Measurements from ENCODE around the gene MMP11. TPM values are rescaled to one million over a fixed set of nuclear protein-coding genes. Genes with fewer than 3 reads are reported as not detected.

The MMP11 gene
- total and polyA plus RNA-seq, 5 donors from 2014 or later, result 0.52 to 1.7 (median 1.0) TPM; not detected in 1

DNA sequence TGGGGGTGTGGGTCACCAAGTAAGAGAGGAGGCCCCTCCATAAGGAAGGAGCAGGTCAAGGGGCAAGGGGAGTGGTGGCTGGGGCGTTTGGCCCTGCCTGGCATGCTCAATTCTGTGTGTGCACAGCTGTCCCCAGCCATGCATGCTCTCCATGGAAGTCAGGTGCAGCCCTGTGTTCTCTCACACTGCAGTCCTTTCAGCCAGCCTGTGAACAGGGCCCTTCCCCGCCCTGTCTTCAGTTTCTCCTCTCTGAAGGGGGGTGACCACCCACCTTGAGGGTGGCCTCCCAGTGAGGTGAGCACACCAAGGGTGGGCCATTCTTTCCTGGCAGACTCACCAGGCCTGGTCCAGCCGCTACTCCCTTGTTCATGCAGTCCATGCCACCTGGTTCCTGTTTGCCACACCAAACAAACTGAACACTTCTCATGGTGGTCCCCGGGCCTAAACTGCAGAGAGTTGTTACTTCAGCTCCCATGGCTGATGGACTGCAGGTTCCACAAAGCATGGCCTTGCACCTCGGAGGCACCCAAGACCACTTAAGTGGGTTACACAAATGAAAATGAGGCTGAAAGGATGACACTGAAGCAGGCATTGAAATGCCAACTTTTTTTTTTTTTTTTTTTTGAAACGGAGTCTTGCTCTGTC lies 3.2 kb upstream of the MMP11 start:
- H3K36me3 Mint-ChIP-seq, result no peaks in the 10 kb centered on the region
- H3K27me3 Mint-ChIP-seq, result peaks cover 16% of the 10 kb centered on the region
- no peak for ATAC-seq (ENCODE audit: low read depth in 2 of 2)
- peaks cover 0 to 2% (median 0%) of the 10 kb centered on the region in 7 donors for H3K9me3 Mint-ChIP-seq
- Histone ChIP-seq H3K27ac (ENCODE audit: insufficient read depth, low read length, poor library complexity, severe bottlenecking) (no peak overlapping the region), H3K36me3 (ENCODE audit: control insufficient read depth, insufficient read depth, low read length) (no peaks in the 10 kb centered on the region), H3K9me3 (ENCODE audit: control insufficient read depth in 2 of 2, low read length in 2 of 2) (no peaks in the 10 kb centered on the region), H3K27me3 (ENCODE audit: control insufficient read depth, insufficient read depth, low read length) (no peaks in the 10 kb centered on the region), H3K4me1 (ENCODE audit: control insufficient read depth, insufficient read depth, low read length, poor library complexity, severe bottlenecking) (peaks cover 34% of the 10 kb centered on the region), H3K4me3 (ENCODE audit: low read depth, low read length) (no peak overlapping the region)
- peak overlapping the region; percentile 27 to 79 (median 54) for H3K4me3 Mint-ChIP-seq
- H3K27ac Mint-ChIP-seq, result peak overlapping the region in 1 of 3 donors; percentile 43
- no peak for DNase-seq
- peaks cover 5 to 37% (median 12%) of the 10 kb centered on the region in 4 donors for H3K4me1 Mint-ChIP-seq

DNA sequence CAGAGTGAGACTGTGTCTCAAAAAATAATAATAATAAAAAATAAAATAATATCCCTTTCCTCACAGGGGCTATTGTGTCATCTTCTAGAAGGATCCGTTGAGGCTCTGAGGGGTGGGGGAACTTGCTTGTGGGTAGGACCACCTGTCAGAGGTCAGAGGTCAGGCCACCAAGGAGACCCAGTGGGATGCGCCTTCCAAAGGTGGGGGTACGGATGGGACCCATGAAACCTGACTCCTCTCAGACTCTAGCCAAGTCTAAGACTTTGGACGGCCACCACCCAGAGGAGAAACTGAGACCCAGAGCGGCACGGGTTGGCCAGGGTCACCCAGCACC lies 367 bp upstream of the MMP11 start:
- Mint-ChIP-seq H3K9me3 (peaks cover 0 to 2% (median 0%) of the 10 kb centered on the region in 7 donors), H3K36me3 (no peaks in the 10 kb centered on the region), H3K4me1 (peaks cover 3 to 20% (median 11%) of the 10 kb centered on the region in 4 donors), H3K27ac (peak overlapping the region in 1 of 3 donors; percentile 82), H3K27me3 (peaks cover 16% of the 10 kb centered on the region), H3K4me3 (peak overlapping the region in 3 of 4 donors; percentile 41 to 76 (median 58))
- H3K27me3 ChIP-seq (ENCODE audit: control insufficient read depth, insufficient read depth, low read length), result no peaks in the 10 kb centered on the region
- DNase-seq, result no peak
- H3K4me1 ChIP-seq (ENCODE audit: control insufficient read depth, insufficient read depth, low read length, poor library complexity, severe bottlenecking), result peaks cover 26% of the 10 kb centered on the region
- no peak for ATAC-seq (ENCODE audit: low read depth in 2 of 2)
- no peaks in the 10 kb centered on the region for H3K36me3 ChIP-seq (ENCODE audit: control insufficient read depth, insufficient read depth, low read length)
- no peak overlapping the region for H3K27ac ChIP-seq (ENCODE audit: insufficient read depth, low read length, poor library complexity, severe bottlenecking)
- H3K9me3 ChIP-seq (ENCODE audit: control insufficient read depth in 2 of 2, low read length in 2 of 2), result no peaks in the 10 kb centered on the region
- H3K4me3 ChIP-seq (ENCODE audit: low read depth, low read length), result no peak overlapping the region

- peaks cover 16% of the 10 kb centered on the region for H3K4me1 ChIP-seq (ENCODE audit: control insufficient read depth, insufficient read depth, low read length, poor library complexity, severe bottlenecking)
- Mint-ChIP-seq H3K27me3 (peaks cover 16% of the 10 kb centered on the region), H3K9me3 (peaks cover 0 to 2% (median 0%) of the 10 kb centered on the region in 7 donors), H3K4me1 (peaks cover 3 to 20% (median 11%) of the 10 kb centered on the region in 4 donors), H3K27ac (peak overlapping the region in 2 of 3 donors; percentile 0 to 90), H3K36me3 (no peaks in the 10 kb centered on the region), H3K4me3 (peak overlapping the region; percentile 73 to 86 (median 80))
- H3K36me3 ChIP-seq (ENCODE audit: control insufficient read depth, insufficient read depth, low read length), result no peaks in the 10 kb centered on the region
- no peak overlapping the region for H3K27ac ChIP-seq (ENCODE audit: insufficient read depth, low read length, poor library complexity, severe bottlenecking)
- H3K9me3 ChIP-seq (ENCODE audit: control insufficient read depth in 2 of 2, low read length in 2 of 2), result no peaks in the 10 kb centered on the region
- H3K4me3 ChIP-seq (ENCODE audit: low read depth, low read length), result no peak overlapping the region
- ATAC-seq (ENCODE audit: low read depth in 2 of 2) (no peak), DNase-seq (no peak)
- no peaks in the 10 kb centered on the region for H3K27me3 ChIP-seq (ENCODE audit: control insufficient read depth, insufficient read depth, low read length)
Observed at GRCh38 chr22:23773483-23774113, 949 bp downstream of the MMP11 start.

DNA sequence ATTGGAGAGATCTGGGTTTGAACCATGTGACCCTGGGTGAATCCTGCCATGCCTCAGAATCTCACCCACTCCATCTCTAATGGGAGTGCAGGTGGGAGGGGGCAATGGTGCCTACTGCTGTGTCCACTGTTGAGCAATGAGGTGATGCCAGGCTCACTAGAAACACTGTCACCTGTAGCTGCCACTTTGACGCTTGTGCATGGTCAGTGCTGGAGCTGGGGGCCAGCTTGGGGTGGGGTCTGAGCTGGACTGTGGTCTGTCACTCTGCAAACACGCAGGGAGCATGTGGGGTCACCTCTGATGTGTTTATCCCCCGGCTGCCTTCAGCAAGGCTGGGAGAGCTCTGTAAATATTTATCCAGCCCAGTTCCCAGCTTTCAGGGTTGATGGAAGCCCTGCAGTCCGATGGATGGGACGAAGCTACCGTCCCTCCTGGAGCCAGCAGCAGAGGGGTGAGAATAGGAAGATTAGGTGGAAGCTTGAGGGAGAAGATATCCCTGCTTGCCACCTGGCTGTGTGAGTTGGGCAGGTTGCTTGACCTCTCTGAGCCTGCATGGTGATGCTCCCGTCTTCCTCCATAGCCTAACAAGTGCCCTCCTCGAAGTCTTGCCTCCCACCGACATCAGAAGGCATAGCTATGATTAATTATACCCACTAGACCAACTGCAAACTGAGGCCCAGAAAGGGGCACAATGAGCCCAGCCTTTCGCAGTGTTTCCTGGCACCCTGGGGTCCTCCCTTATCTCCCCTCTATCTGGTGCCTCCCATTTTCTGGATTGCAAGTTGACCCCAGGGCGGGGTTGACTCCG lies 1.7 kb downstream of the MMP11 start:
- Mint-ChIP-seq H3K4me1 (peaks cover 3 to 20% (median 11%) of the 10 kb centered on the region in 4 donors), H3K27ac (no peak overlapping the region), H3K4me3 (peak overlapping the region in 3 of 4 donors; percentile 4 to 73 (median 48)), H3K9me3 (peaks cover 0 to 2% (median 0%) of the 10 kb centered on the region in 7 donors), H3K27me3 (peaks cover 11% of the 10 kb centered on the region), H3K36me3 (no peaks in the 10 kb centered on the region)
- H3K9me3 ChIP-seq (ENCODE audit: control insufficient read depth in 2 of 2, low read length in 2 of 2), result no peaks in the 10 kb centered on the region
- ATAC-seq (ENCODE audit: low read depth in 2 of 2), result no peak
- H3K27me3 ChIP-seq (ENCODE audit: control insufficient read depth, insufficient read depth, low read length), result no peaks in the 10 kb centered on the region
- H3K27ac ChIP-seq (ENCODE audit: insufficient read depth, low read length, poor library complexity, severe bottlenecking), result no peak overlapping the region
- DNase-seq, result no peak
- no peak overlapping the region for H3K4me3 ChIP-seq (ENCODE audit: low read depth, low read length)
- H3K36me3 ChIP-seq (ENCODE audit: control insufficient read depth, insufficient read depth, low read length), result no peaks in the 10 kb centered on the region
- peaks cover 16% of the 10 kb centered on the region for H3K4me1 ChIP-seq (ENCODE audit: control insufficient read depth, insufficient read depth, low read length, poor library complexity, severe bottlenecking)

DNA sequence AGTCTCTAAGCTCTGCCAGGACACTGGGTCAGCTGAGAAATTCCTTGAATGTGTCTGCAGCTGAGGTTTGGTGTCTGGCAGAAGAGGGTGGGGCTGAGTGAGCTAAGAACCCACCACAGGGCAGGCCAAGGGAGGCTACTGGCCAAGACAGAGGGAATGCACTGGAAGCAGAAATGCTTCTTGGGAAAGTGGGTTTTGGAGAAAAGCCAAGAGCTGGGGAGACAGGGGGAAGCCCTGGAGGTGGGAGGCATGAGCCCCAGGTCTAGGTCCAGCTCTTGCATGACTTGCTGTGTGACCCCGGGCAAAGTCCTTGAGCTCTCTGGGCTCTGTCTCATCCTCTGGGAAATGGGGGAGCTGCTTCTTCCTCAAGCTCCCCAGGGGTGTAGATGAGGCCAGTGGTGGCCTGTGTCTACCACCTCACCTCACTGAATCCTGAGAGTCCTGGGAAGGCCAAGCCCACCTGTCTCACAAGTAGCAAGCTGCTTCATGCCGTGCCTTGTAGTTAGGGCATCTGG lies 2.3 kb downstream of the MMP11 start:
- ATAC-seq (ENCODE audit: low read depth in 2 of 2), result no peak
- Mint-ChIP-seq H3K27ac (no peak overlapping the region), H3K27me3 (peaks cover 12% of the 10 kb centered on the region), H3K36me3 (no peaks in the 10 kb centered on the region), H3K9me3 (peaks cover 0 to 2% (median 0%) of the 10 kb centered on the region in 7 donors), H3K4me3 (peak overlapping the region in 2 of 4 donors; percentile 4 to 73), H3K4me1 (peaks cover 3 to 20% (median 11%) of the 10 kb centered on the region in 4 donors)
- Histone ChIP-seq H3K4me3 (ENCODE audit: low read depth, low read length) (no peak overlapping the region), H3K36me3 (ENCODE audit: control insufficient read depth, insufficient read depth, low read length) (no peaks in the 10 kb centered on the region), H3K27me3 (ENCODE audit: control insufficient read depth, insufficient read depth, low read length) (no peaks in the 10 kb centered on the region), H3K4me1 (ENCODE audit: control insufficient read depth, insufficient read depth, low read length, poor library complexity, severe bottlenecking) (peaks cover 16% of the 10 kb centered on the region), H3K27ac (ENCODE audit: insufficient read depth, low read length, poor library complexity, severe bottlenecking) (no peak overlapping the region), H3K9me3 (ENCODE audit: control insufficient read depth in 2 of 2, low read length in 2 of 2) (no peaks in the 10 kb centered on the region)
- no peak for DNase-seq

DNA sequence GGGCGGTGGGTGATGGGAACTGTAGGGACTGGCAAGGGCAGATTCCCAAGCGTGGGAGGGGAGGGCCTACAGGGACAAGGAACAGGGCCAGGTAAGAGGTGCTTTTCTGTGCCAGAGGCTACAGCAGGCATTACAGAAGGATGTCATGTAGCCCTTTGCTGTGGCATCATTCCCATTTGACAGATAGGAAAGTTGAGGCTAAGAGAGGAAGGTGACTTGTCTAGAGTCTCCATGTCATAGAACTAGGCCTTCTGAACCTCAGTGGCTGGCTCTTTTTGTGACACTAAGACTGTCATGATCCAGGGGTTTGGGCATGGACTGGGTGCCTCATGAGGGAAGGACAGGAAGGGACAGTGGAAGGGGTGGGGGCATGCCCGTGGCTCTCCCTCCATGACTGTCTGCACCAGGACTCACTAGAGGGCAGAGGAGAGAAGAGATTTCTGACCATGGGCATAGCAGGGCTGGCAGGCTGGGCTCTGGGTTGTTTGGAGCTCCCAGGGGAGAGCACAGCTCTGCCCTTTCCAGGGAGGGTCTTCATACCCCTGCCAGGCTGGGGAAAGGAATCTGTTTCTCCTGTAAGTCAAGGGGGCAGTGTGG lies 3.2 kb downstream of the MMP11 start:
- DNase-seq, result no peak
- H3K4me3 ChIP-seq (ENCODE audit: low read depth, low read length), result no peak overlapping the region
- H3K27ac ChIP-seq (ENCODE audit: insufficient read depth, low read length, poor library complexity, severe bottlenecking), result no peak overlapping the region
- no peaks in the 10 kb centered on the region for H3K27me3 ChIP-seq (ENCODE audit: control insufficient read depth, insufficient read depth, low read length)
- no peaks in the 10 kb centered on the region for H3K36me3 Mint-ChIP-seq
- ATAC-seq (ENCODE audit: low read depth in 2 of 2), result no peak
- H3K27ac Mint-ChIP-seq, result peak overlapping the region in 1 of 3 donors; percentile 46
- H3K4me1 ChIP-seq (ENCODE audit: control insufficient read depth, insufficient read depth, low read length, poor library complexity, severe bottlenecking), result peaks cover 16% of the 10 kb centered on the region
- H3K36me3 ChIP-seq (ENCODE audit: control insufficient read depth, insufficient read depth, low read length), result no peaks in the 10 kb centered on the region
- peaks cover 15% of the 10 kb centered on the region for H3K27me3 Mint-ChIP-seq
- peak overlapping the region in 1 of 4 donors; percentile 5 for H3K4me3 Mint-ChIP-seq
- H3K4me1 Mint-ChIP-seq, result peaks cover 3 to 19% (median 10%) of the 10 kb centered on the region in 4 donors
- no peaks in the 10 kb centered on the region for H3K9me3 ChIP-seq (ENCODE audit: control insufficient read depth in 2 of 2, low read length in 2 of 2)
- peaks cover 0 to 2% (median 0%) of the 10 kb centered on the region in 7 donors for H3K9me3 Mint-ChIP-seq

Data from CD4-positive, CD25-positive, alpha-beta regulatory T cell (primary cell).